GM12891 (cell line): ENCODE results near the gene ZEB1.

Experiments
- POLR2A ChIP-seq: IDR thresholded peaks from 2 replicates; pipeline ENCODE4 v1.6.1; 2011; ENCODE audit warnings: low read depth, low read length, control low read depth
- POU2F2 ChIP-seq: IDR thresholded peaks from 2 replicates; pipeline ENCODE4 v1.6.1; 2011; ENCODE audit warnings: low read depth, mild to moderate bottlenecking, control low read depth, low read length, moderate library complexity

DNA sequence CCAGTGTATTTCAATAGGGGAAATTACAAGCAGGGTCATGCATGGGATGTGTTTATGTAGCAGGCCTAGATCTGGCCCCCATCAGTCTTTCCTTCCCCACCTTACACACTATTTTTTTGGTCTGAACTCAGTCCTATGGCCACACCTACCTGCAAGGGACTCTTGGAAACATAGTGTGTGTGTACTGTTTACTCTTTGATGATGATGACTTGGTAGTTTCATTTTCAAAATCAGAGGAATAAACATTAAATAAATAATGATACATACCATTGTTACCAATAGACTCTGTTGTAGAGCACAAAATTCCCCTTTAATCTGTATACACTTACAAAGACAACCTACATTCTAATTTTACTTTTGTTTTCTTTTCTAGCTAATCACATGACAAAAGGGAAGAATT, 191.0 kb downstream of the ZEB1 start:
- no peak for TF ChIP-seq POU2F2
- no peak for TF ChIP-seq POLR2A
